Stomach smooth muscle (tissue), 2 donors: ENCODE measurements around the gene S100A6.

Source experiments
- H3K27ac ChIP-seq: one replicate; pipeline ENCODE4 v1.7.0; 2013; ENCODE audit warnings: mild to moderate bottlenecking, low read length, inconsistent platforms
- H3K27me3 ChIP-seq, 2 donors: one replicate each; pipeline ENCODE4 v1.7.0; 2013; ENCODE audit warnings: low read length in 2 of 2; ENCODE audit not compliant: insufficient read depth in 2 of 2, control insufficient read depth in 1 of 2
- H3K36me3 ChIP-seq, 2 donors: one replicate each; pipeline ENCODE4 v1.7.0; 2013; ENCODE audit warnings: low read length in 2 of 2; ENCODE audit not compliant: control insufficient read depth in 2 of 2, insufficient read depth in 2 of 2
- H3K4me1 ChIP-seq: one replicate; pipeline ENCODE4 v1.7.0; 2013; ENCODE audit warnings: low read length; ENCODE audit not compliant: control insufficient read depth, insufficient read depth
- H3K4me3 ChIP-seq, 2 donors: one replicate each; pipeline ENCODE4 v1.7.0; 2013; ENCODE audit warnings: low read length in 2 of 2
- H3K9ac ChIP-seq, 2 donors: one replicate each; pipeline ENCODE4 v1.7.0; 2013; ENCODE audit warnings: low read length in 2 of 2, mild to moderate bottlenecking in 1 of 2
- H3K9me3 ChIP-seq, 2 donors: one replicate each; pipeline ENCODE4 v1.7.0; 2013; ENCODE audit warnings: low read length in 2 of 2; ENCODE audit not compliant: control insufficient read depth in 2 of 2
- donor health status: healthy.
- donor health status: Pancreatic carcinoma.

The S100A6 gene

GRCh38 chr1:153544453-153545066 lies 8.8 kb upstream of the S100A6 start:
- peaks cover 61% of the 10 kb centered on the region for H3K4me1 ChIP-seq
- H3K4me3 ChIP-seq: peak overlapping the region; percentile 34 to 76
- H3K27me3 ChIP-seq: no peaks in the 10 kb centered on the region
- no peaks in the 10 kb centered on the region for H3K36me3 ChIP-seq
- no peaks in the 10 kb centered on the region for H3K9me3 ChIP-seq
- peak overlapping the region; percentile 49 for H3K27ac ChIP-seq
- peak overlapping the region in 1 of 2 donors; percentile 62 for H3K9ac ChIP-seq

- peaks cover 53% of the 10 kb centered on the region for H3K4me1 ChIP-seq
- no peaks in the 10 kb centered on the region for H3K27me3 ChIP-seq
- no peak overlapping the region for H3K27ac ChIP-seq
- no peak overlapping the region for H3K9ac ChIP-seq
- H3K36me3 ChIP-seq: no peaks in the 10 kb centered on the region
- peak overlapping the region in 1 of 2 donors; percentile 29 for H3K4me3 ChIP-seq
- no peaks in the 10 kb centered on the region for H3K9me3 ChIP-seq
These were observed 7.9 kb upstream of the S100A6 start for GRCh38 chr1:153543736-153544135.

- Histone ChIP-seq H3K36me3 (no peaks in the 10 kb centered on the region), H3K4me3 (no peak overlapping the region), H3K27ac (no peak overlapping the region), H3K9ac (no peak overlapping the region), H3K27me3 (no peaks in the 10 kb centered on the region), H3K4me1 (peaks cover 47% of the 10 kb centered on the region), H3K9me3 (no peaks in the 10 kb centered on the region)
These were observed 7.3 kb upstream of the S100A6 start for GRCh38 chr1:153542956-153543711.

- Histone ChIP-seq H3K9me3 (no peaks in the 10 kb centered on the region), H3K27ac (no peak overlapping the region), H3K36me3 (no peaks in the 10 kb centered on the region), H3K4me1 (peaks cover 39% of the 10 kb centered on the region), H3K9ac (no peak overlapping the region), H3K4me3 (no peak overlapping the region), H3K27me3 (no peaks in the 10 kb centered on the region)
These were observed 6.1 kb upstream of the S100A6 start for GRCh38 chr1:153541641-153542590.

GRCh38 chr1:153540394-153541361 lies 4.9 kb upstream of the S100A6 start, which contains the start of gene S100A5:
Gene S100A5 (minus strand): TSS chr1:153540934. CDS start chr1:153540191, 743 bp downstream.
- no peak within 1 kb of the TSS for H3K4me3 ChIP-seq
- no peaks in the 10 kb centered on the region for H3K27me3 ChIP-seq
- no peaks in the 10 kb centered on the region for H3K36me3 ChIP-seq
- no peak within 1 kb of the TSS for H3K27ac ChIP-seq
- H3K9me3 ChIP-seq: no peaks in the 10 kb centered on the region
- H3K4me1 ChIP-seq: peaks cover 38% of the 10 kb centered on the region
- no peak within 1 kb of the TSS for H3K9ac ChIP-seq

- Histone ChIP-seq H3K4me1 (peaks cover 37% of the 10 kb centered on the region), H3K27ac (no peak overlapping the region), H3K4me3 (no peak overlapping the region), H3K36me3 (peaks cover 0 to under 1% of the 10 kb centered on the region in 2 donors), H3K9me3 (no peaks in the 10 kb centered on the region), H3K27me3 (no peaks in the 10 kb centered on the region), H3K9ac (no peak overlapping the region)
These were observed 3.8 kb upstream of the S100A6 start for GRCh38 chr1:153539395-153540093.

GRCh38 chr1:153538315-153538821 lies 2.6 kb upstream of the S100A6 start:
- Histone ChIP-seq H3K36me3 (peaks cover 0 to 4% of the 10 kb centered on the region in 2 donors), H3K9ac (no peak overlapping the region), H3K4me3 (no peak overlapping the region), H3K9me3 (no peaks in the 10 kb centered on the region), H3K27me3 (no peaks in the 10 kb centered on the region), H3K4me1 (peaks cover 44% of the 10 kb centered on the region), H3K27ac (no peak overlapping the region)

- Histone ChIP-seq H3K4me3 (no peak overlapping the region), H3K9ac (no peak overlapping the region), H3K27ac (peak overlapping the region; percentile 98), H3K36me3 (peaks cover 0 to 4% of the 10 kb centered on the region in 2 donors), H3K9me3 (no peaks in the 10 kb centered on the region), H3K4me1 (peaks cover 48% of the 10 kb centered on the region), H3K27me3 (no peaks in the 10 kb centered on the region)
These were observed 1.6 kb upstream of the S100A6 start for GRCh38 chr1:153537376-153537730.

- Histone ChIP-seq H3K36me3 (peaks cover 0 to 4% of the 10 kb centered on the region in 2 donors), H3K9me3 (no peaks in the 10 kb centered on the region), H3K4me3 (peak overlapping the region; percentile 97 to 99), H3K27ac (peak overlapping the region; percentile 98), H3K9ac (peak overlapping the region; percentile 97 to 98), H3K27me3 (no peaks in the 10 kb centered on the region), H3K4me1 (peaks cover 47% of the 10 kb centered on the region)
These were observed 1.0 kb upstream of the S100A6 start for GRCh38 chr1:153536671-153537375.
